HEK293 (cell line): ENCODE data around the gene CDK14.

Experiments
- TSHZ1 ChIP-seq: fragments of 450-650 bp; formaldehyde crosslinking; IDR thresholded peaks from 2 replicates; pipeline ENCODE4 v1.5.1; 2016; ENCODE audit warnings: missing biosample characterization, missing genetic modification characterization, borderline replicate concordance
- ZNF341 ChIP-seq: fragments of 450-650 bp; formaldehyde crosslinking; IDR thresholded peaks from 2 replicates; pipeline ENCODE4; 2016; ENCODE audit warnings: low read depth, missing biosample characterization, missing genetic modification characterization
- ZNF398 ChIP-seq: fragments of 450-650 bp; formaldehyde crosslinking; IDR thresholded peaks from 2 replicates; pipeline ENCODE4 v1.5.1; 2017; ENCODE audit warnings: missing biosample characterization, missing genetic modification characterization
- ZNF600 ChIP-seq: fragments of 450-650 bp; formaldehyde crosslinking; IDR thresholded peaks from 2 replicates; pipeline ENCODE4 v1.5.1; 2016; ENCODE audit warnings: missing biosample characterization, missing genetic modification characterization
- ZNF792 ChIP-seq: fragments of 450-650 bp; formaldehyde crosslinking; IDR thresholded peaks from 2 replicates; pipeline ENCODE4 v1.5.1; 2016; ENCODE audit warnings: missing biosample characterization, missing genetic modification characterization
- ZSCAN23 ChIP-seq: fragments of 450-650 bp; formaldehyde crosslinking; IDR thresholded peaks from 2 replicates; pipeline ENCODE4 v1.5.1; 2016; ENCODE audit warnings: missing biosample characterization, missing genetic modification characterization
- TF ChIP-seq, protein P1 (sequence below): fragments of 450-650 bp; formaldehyde crosslinking; IDR thresholded peaks from 2 replicates; pipeline ENCODE4 v1.5.1; 2016; ENCODE audit warnings: missing biosample characterization, missing genetic modification characterization
- TF ChIP-seq, protein P2 (sequence below): fragments of 450-650 bp; formaldehyde crosslinking; IDR thresholded peaks from 2 replicates; pipeline ENCODE4 v1.5.1; 2016; ENCODE audit warnings: missing biosample characterization, missing genetic modification characterization, low read depth
- TF ChIP-seq, protein P3 (sequence below): fragments of 450-650 bp; formaldehyde crosslinking; IDR thresholded peaks from 2 replicates; pipeline ENCODE4 v1.5.1; 2016; ENCODE audit warnings: missing biosample characterization, missing genetic modification characterization

- TF ChIP-seq, protein P1, sequence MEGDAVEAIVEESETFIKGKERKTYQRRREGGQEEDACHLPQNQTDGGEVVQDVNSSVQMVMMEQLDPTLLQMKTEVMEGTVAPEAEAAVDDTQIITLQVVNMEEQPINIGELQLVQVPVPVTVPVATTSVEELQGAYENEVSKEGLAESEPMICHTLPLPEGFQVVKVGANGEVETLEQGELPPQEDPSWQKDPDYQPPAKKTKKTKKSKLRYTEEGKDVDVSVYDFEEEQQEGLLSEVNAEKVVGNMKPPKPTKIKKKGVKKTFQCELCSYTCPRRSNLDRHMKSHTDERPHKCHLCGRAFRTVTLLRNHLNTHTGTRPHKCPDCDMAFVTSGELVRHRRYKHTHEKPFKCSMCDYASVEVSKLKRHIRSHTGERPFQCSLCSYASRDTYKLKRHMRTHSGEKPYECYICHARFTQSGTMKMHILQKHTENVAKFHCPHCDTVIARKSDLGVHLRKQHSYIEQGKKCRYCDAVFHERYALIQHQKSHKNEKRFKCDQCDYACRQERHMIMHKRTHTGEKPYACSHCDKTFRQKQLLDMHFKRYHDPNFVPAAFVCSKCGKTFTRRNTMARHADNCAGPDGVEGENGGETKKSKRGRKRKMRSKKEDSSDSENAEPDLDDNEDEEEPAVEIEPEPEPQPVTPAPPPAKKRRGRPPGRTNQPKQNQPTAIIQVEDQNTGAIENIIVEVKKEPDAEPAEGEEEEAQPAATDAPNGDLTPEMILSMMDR: no peak
- no peak for TF ChIP-seq ZSCAN23 (tag by site-specific recombination)
- no peak for TF ChIP-seq ZNF341 (tag by site-specific recombination)
- TF ChIP-seq, protein P2, sequence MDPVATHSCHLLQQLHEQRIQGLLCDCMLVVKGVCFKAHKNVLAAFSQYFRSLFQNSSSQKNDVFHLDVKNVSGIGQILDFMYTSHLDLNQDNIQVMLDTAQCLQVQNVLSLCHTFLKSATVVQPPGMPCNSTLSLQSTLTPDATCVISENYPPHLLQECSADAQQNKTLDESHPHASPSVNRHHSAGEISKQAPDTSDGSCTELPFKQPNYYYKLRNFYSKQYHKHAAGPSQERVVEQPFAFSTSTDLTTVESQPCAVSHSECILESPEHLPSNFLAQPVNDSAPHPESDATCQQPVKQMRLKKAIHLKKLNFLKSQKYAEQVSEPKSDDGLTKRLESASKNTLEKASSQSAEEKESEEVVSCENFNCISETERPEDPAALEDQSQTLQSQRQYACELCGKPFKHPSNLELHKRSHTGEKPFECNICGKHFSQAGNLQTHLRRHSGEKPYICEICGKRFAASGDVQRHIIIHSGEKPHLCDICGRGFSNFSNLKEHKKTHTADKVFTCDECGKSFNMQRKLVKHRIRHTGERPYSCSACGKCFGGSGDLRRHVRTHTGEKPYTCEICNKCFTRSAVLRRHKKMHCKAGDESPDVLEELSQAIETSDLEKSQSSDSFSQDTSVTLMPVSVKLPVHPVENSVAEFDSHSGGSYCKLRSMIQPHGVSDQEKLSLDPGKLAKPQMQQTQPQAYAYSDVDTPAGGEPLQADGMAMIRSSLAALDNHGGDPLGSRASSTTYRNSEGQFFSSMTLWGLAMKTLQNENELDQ (tag by site-specific recombination): no peak
- TF ChIP-seq ZNF398 (tag by site-specific recombination): no peak
- TF ChIP-seq TSHZ1 (tag by site-specific recombination): no peak
- no peak for TF ChIP-seq ZNF792
- no peak for TF ChIP-seq ZNF600 (tag by site-specific recombination)
- TF ChIP-seq, protein P3, sequence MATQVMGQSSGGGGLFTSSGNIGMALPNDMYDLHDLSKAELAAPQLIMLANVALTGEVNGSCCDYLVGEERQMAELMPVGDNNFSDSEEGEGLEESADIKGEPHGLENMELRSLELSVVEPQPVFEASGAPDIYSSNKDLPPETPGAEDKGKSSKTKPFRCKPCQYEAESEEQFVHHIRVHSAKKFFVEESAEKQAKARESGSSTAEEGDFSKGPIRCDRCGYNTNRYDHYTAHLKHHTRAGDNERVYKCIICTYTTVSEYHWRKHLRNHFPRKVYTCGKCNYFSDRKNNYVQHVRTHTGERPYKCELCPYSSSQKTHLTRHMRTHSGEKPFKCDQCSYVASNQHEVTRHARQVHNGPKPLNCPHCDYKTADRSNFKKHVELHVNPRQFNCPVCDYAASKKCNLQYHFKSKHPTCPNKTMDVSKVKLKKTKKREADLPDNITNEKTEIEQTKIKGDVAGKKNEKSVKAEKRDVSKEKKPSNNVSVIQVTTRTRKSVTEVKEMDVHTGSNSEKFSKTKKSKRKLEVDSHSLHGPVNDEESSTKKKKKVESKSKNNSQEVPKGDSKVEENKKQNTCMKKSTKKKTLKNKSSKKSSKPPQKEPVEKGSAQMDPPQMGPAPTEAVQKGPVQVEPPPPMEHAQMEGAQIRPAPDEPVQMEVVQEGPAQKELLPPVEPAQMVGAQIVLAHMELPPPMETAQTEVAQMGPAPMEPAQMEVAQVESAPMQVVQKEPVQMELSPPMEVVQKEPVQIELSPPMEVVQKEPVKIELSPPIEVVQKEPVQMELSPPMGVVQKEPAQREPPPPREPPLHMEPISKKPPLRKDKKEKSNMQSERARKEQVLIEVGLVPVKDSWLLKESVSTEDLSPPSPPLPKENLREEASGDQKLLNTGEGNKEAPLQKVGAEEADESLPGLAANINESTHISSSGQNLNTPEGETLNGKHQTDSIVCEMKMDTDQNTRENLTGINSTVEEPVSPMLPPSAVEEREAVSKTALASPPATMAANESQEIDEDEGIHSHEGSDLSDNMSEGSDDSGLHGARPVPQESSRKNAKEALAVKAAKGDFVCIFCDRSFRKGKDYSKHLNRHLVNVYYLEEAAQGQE (tag by site-specific recombination): no peak
These were observed 28.9 kb downstream of the CDK14 start for GRCh38 chr7:90625051-90625450.
